HEK293 (cell line): ENCODE measurements around the gene FSD2.
A peak's percentile ranks its signal among the peaks of the same experiment; 100 is the strongest.

Experiments used
- ELK4 ChIP-seq: IDR thresholded peaks from 2 replicates; pipeline ENCODE4 v1.6.1; 2011; ENCODE audit warnings: mild to moderate bottlenecking, low read depth, low read length, borderline replicate concordance
- HIC1 ChIP-seq: fragments of 450-650 bp; formaldehyde crosslinking; IDR thresholded peaks from 2 replicates; pipeline ENCODE4 v1.5.1; 2016; ENCODE audit warnings: missing biosample characterization, missing genetic modification characterization
- PBX3 ChIP-seq: sonication (generic); formaldehyde crosslinking; IDR thresholded peaks from 2 replicates; pipeline ENCODE4 v1.8.1; 2022; ENCODE audit warnings: mild to moderate bottlenecking, moderate library complexity, missing genetic modification reagents
- ZBTB11 ChIP-seq: fragments of 450-650 bp; formaldehyde crosslinking; conservative IDR thresholded peaks from 2 replicates; pipeline ENCODE4 v1.5.1; 2016; ENCODE audit warnings: low read depth, missing biosample characterization, missing genetic modification characterization
- ZBTB7A ChIP-seq: fragments of 450-650 bp; formaldehyde crosslinking; IDR thresholded peaks from 2 replicates; pipeline ENCODE4 v1.5.1; 2016; ENCODE audit warnings: low read depth, missing biosample characterization, missing genetic modification characterization
- ZEB2 ChIP-seq: fragments of 450-650 bp; formaldehyde crosslinking; IDR thresholded peaks from 2 replicates; pipeline ENCODE4 v1.5.1; 2016; ENCODE audit warnings: missing biosample characterization, missing genetic modification characterization
- ZFHX2 ChIP-seq: fragments of 450-650 bp; formaldehyde crosslinking; conservative IDR thresholded peaks from 2 replicates; pipeline ENCODE4 v1.5.1; 2016; ENCODE audit warnings: missing biosample characterization, missing genetic modification characterization
- ZFP69B ChIP-seq: fragments of 450-650 bp; formaldehyde crosslinking; IDR thresholded peaks from 2 replicates; pipeline ENCODE4 v1.5.1; 2016; ENCODE audit warnings: missing biosample characterization, missing genetic modification characterization
- ZIC2 ChIP-seq: fragments of 450-650 bp; formaldehyde crosslinking; IDR thresholded peaks from 2 replicates; pipeline ENCODE4 v1.5.1; 2016; ENCODE audit warnings: missing biosample characterization, missing genetic modification characterization
- ZNF223 ChIP-seq: fragments of 450-650 bp; formaldehyde crosslinking; IDR thresholded peaks from 2 replicates; pipeline ENCODE4 v1.5.1; 2016; ENCODE audit warnings: missing biosample characterization, missing genetic modification characterization
- ZNF248 ChIP-seq: fragments of 450-650 bp; formaldehyde crosslinking; IDR thresholded peaks from 2 replicates; pipeline ENCODE4 v1.5.1; 2017; ENCODE audit warnings: missing biosample characterization, missing genetic modification characterization
- ZNF280C ChIP-seq: fragments of 450-650 bp; formaldehyde crosslinking; IDR thresholded peaks from 2 replicates; pipeline ENCODE4 v1.5.1; 2016; ENCODE audit warnings: missing biosample characterization, missing genetic modification characterization
- ZNF354C ChIP-seq: fragments of 450-650 bp; formaldehyde crosslinking; IDR thresholded peaks from 2 replicates; pipeline ENCODE4 v1.5.1; 2016; ENCODE audit warnings: missing biosample characterization, missing genetic modification characterization, low read depth, borderline replicate concordance
- ZNF426 ChIP-seq: fragments of 450-650 bp; formaldehyde crosslinking; IDR thresholded peaks from 2 replicates; pipeline ENCODE4 v1.5.1; 2017; ENCODE audit warnings: missing biosample characterization, missing genetic modification characterization, mild to moderate bottlenecking, inconsistent platforms, moderate library complexity
- ZNF561 ChIP-seq: fragments of 450-650 bp; IDR thresholded peaks from 2 replicates; pipeline ENCODE4 v1.5.1; 2018; ENCODE audit warnings: missing biosample characterization, missing genetic modification characterization, borderline replicate concordance
- ZNF76 ChIP-seq: fragments of 450-650 bp; formaldehyde crosslinking; IDR thresholded peaks from 2 replicates; pipeline ENCODE4; 2016; ENCODE audit warnings: low read depth, missing biosample characterization, missing genetic modification characterization, borderline replicate concordance
- ZNF843 ChIP-seq: fragments of 450-650 bp; formaldehyde crosslinking; IDR thresholded peaks from 2 replicates; pipeline ENCODE4 v1.5.1; 2016; ENCODE audit warnings: missing biosample characterization, missing genetic modification characterization
- ZSCAN16 ChIP-seq: fragments of 450-650 bp; formaldehyde crosslinking; IDR thresholded peaks from 2 replicates; pipeline ENCODE4 v1.5.1; 2016; ENCODE audit warnings: missing biosample characterization, missing genetic modification characterization
- TF ChIP-seq, protein P1 (sequence below): fragments of 450-650 bp; formaldehyde crosslinking; IDR thresholded peaks from 2 replicates; pipeline ENCODE4 v1.5.1; 2016; ENCODE audit warnings: missing biosample characterization, missing genetic modification characterization
- TF ChIP-seq, protein P2 (sequence below): fragments of 450-650 bp; formaldehyde crosslinking; IDR thresholded peaks from 2 replicates; pipeline ENCODE4 v1.5.1; 2016; ENCODE audit warnings: missing biosample characterization, missing genetic modification characterization

The FSD2 gene

DNA sequence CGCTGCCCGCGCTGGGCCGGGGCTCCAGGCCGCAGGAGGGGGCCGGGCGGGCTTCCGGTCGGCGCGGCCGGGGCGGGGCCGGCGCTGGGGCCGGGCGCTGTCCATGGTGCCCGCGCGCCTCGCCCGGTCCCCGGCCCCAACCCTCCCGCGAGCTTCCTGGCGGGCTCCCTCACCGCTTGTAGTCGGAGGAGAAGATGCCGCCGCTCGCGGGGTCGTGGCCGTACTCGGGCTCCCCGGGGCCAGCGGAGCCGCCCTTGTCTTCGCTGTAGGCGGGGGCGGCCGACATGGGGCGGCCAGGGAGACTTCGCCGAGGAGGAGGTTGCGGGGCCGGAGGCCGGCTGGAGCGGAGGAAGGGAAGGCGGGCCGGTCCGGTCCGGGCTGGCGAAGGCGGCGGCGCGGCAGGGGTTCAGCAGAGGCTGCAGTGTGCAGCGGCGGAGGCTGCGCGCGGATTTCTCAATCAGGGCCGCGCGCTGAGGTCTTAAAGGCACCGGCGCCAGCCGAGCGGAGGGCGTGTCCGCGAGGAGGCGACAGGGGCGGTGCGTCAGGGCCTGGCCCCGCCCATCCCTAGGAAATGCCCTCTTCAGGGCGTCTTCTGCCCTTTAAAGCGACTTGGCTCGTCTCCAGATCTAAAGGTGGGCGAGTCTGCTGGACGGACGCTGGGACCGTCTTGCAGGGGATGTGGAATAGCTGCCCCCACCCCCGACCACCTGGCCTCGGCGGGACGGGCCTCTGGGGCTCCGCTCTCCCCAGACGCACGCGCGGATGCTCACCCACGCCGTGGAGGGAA is 96.3 kb downstream of the FSD2 start, which contains the start of gene AP3B2 (continued):
- TF ChIP-seq HIC1 (peak; percentile 80), ZNF76 (peak; percentile 13; the same call in 1 of the 2 replicates), ZNF561 (tag by site-specific recombination) (peak; percentile 25; the same call in 1 of the 2 replicates), ZNF280C (tag by site-specific recombination) (no peak), ZNF426 (tag by site-specific recombination) (no peak), ZBTB11 (tag by site-specific recombination) (peak; percentile 44; the same call in 1 of the 2 replicates), ZNF248 (tag by site-specific recombination) (no peak), ZBTB7A (tag by site-specific recombination) (no peak), ZEB2 (tag by site-specific recombination) (peak; percentile 60), ZIC2 (peak; percentile 31; the same call in 1 of the 2 replicates), ZFHX2 (peak; percentile 74), PBX3 (CRISPR knock-in tag) (peak; percentile 25; the same call in 1 of the 2 replicates), ZFP69B (tag by site-specific recombination) (peak; percentile 44; the same call in 1 of the 2 replicates), ZNF843 (no peak), ZNF354C (tag by site-specific recombination) (no peak), ELK4 (peak; percentile 48; the same call in 1 of the 2 replicates), ZNF223 (tag by site-specific recombination) (no peak), ZSCAN16 (no peak)
- TF ChIP-seq, protein P1, sequence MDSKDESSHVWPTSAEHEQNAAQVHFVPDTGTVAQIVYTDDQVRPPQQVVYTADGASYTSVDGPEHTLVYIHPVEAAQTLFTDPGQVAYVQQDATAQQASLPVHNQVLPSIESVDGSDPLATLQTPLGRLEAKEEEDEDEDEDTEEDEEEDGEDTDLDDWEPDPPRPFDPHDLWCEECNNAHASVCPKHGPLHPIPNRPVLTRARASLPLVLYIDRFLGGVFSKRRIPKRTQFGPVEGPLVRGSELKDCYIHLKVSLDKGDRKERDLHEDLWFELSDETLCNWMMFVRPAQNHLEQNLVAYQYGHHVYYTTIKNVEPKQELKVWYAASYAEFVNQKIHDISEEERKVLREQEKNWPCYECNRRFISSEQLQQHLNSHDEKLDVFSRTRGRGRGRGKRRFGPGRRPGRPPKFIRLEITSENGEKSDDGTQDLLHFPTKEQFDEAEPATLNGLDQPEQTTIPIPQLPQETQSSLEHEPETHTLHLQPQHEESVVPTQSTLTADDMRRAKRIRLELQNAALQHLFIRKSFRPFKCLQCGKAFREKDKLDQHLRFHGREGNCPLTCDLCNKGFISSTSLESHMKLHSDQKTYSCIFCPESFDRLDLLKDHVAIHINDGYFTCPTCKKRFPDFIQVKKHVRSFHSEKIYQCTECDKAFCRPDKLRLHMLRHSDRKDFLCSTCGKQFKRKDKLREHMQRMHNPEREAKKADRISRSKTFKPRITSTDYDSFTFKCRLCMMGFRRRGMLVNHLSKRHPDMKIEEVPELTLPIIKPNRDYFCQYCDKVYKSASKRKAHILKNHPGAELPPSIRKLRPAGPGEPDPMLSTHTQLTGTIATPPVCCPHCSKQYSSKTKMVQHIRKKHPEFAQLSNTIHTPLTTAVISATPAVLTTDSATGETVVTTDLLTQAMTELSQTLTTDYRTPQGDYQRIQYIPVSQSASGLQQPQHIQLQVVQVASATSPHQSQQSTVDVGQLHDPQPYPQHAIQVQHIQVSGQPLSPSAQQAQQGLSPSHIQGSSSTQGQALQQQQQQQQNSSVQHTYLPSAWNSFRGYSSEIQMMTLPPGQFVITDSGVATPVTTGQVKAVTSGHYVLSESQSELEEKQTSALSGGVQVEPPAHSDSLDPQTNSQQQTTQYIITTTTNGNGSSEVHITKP (tag by site-specific recombination), result peak; percentile 18
- TF ChIP-seq, protein P2, sequence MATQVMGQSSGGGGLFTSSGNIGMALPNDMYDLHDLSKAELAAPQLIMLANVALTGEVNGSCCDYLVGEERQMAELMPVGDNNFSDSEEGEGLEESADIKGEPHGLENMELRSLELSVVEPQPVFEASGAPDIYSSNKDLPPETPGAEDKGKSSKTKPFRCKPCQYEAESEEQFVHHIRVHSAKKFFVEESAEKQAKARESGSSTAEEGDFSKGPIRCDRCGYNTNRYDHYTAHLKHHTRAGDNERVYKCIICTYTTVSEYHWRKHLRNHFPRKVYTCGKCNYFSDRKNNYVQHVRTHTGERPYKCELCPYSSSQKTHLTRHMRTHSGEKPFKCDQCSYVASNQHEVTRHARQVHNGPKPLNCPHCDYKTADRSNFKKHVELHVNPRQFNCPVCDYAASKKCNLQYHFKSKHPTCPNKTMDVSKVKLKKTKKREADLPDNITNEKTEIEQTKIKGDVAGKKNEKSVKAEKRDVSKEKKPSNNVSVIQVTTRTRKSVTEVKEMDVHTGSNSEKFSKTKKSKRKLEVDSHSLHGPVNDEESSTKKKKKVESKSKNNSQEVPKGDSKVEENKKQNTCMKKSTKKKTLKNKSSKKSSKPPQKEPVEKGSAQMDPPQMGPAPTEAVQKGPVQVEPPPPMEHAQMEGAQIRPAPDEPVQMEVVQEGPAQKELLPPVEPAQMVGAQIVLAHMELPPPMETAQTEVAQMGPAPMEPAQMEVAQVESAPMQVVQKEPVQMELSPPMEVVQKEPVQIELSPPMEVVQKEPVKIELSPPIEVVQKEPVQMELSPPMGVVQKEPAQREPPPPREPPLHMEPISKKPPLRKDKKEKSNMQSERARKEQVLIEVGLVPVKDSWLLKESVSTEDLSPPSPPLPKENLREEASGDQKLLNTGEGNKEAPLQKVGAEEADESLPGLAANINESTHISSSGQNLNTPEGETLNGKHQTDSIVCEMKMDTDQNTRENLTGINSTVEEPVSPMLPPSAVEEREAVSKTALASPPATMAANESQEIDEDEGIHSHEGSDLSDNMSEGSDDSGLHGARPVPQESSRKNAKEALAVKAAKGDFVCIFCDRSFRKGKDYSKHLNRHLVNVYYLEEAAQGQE (tag by site-specific recombination), result peak; percentile 90
